Right lung (tissue), 5 donors: ENCODE results near the gene FAAP20. TPM values are rescaled to one million over a fixed set of nuclear protein-coding genes. Genes with fewer than 3 reads are reported as not detected.

Source experiments
- DNase-seq, 2 donors: peaks; one replicate each; pipeline ENCODE4 v3.0.0-alpha.2; 2013
- polyA plus RNA-seq, 5 donors: library from polyadenylated mRNA; unstranded; fragments of 120-200 nt; gene quantifications; one replicate each; pipeline versions ENCODE4 v1.2.1 to v1.2.3, GENCODE V29; 2013; ENCODE audit warnings: inconsistent platforms in 1 of 5, low replicate concordance in 1 of 5; ENCODE audit not compliant: insufficient read length in 5 of 5, insufficient read depth in 1 of 5

The FAAP20 gene
- polyA plus RNA-seq, 5 donors, result 23.2 to 79.0 (median 38.8) TPM

- DNase-seq, result peak; percentile 81 to 88
Observed at GRCh38 chr1:2231532-2232254, 37.1 kb upstream of the FAAP20 start.

GRCh38 chr1:2230781-2231531 lies 36.4 kb upstream of the FAAP20 start:
- DNase-seq, result no peak

- DNase-seq, result no peak
Observed at GRCh38 chr1:2229911-2230731, 35.5 kb upstream of the FAAP20 start.

- peak; percentile 86 to 88 for DNase-seq
Observed at GRCh38 chr1:2229037-2229864, 34.7 kb upstream of the FAAP20 start.

GRCh38 chr1:2228694-2229036 lies 34.1 kb upstream of the FAAP20 start:
- no peak for DNase-seq

GRCh38 chr1:2228157-2228594 lies 33.6 kb upstream of the FAAP20 start, which contains the start of gene SKI:
Gene SKI, plus strand, starts transcription at chr1:2228319. Its CDS starts 448 bp downstream, at chr1:2228767.
- no peak for DNase-seq

- peak; percentile 98 for DNase-seq
Observed at GRCh38 chr1:2227346-2228156, 33.0 kb upstream of the FAAP20 start.

GRCh38 chr1:2226525-2227345 lies 32.2 kb upstream of the FAAP20 start:
- no peak for DNase-seq

GRCh38 chr1:2224631-2225428 lies 30.3 kb upstream of the FAAP20 start:
- DNase-seq, result no peak

- no peak for DNase-seq
Observed at GRCh38 chr1:2224170-2224584, 29.6 kb upstream of the FAAP20 start.

GRCh38 chr1:2221271-2221670 lies 26.7 kb upstream of the FAAP20 start:
- DNase-seq, result no peak

GRCh38 chr1:2216767-2217058 lies 22.1 kb upstream of the FAAP20 start:
- no peak for DNase-seq

GRCh38 chr1:2215909-2216766 lies 21.6 kb upstream of the FAAP20 start:
- no peak for DNase-seq

- DNase-seq, result no peak
Observed at GRCh38 chr1:2215329-2215728, 20.8 kb upstream of the FAAP20 start.

GRCh38 chr1:2214541-2215241 lies 20.1 kb upstream of the FAAP20 start:
- DNase-seq, result peak in 1 of 2 donors; percentile 65

- peak; percentile 89 to 90 for DNase-seq
Observed at GRCh38 chr1:2213576-2214505, 19.3 kb upstream of the FAAP20 start.
